ENCODE results near the gene ACOT8.
"Not testable (repeated sequence)": the region's sequence is repeated elsewhere in the genome, so short reads cannot be mapped to it uniquely, and the experiment has no call there.

ACOT8 gene

GRCh38 chr20:45827030-45827652 lies 30.1 kb downstream of the ACOT8 start, which contains the start of gene TNNC2:
TNNC2 (minus strand) TSS chr20:45827312; CDS start chr20:45827248, 64 bp downstream.
- DNase-seq (ENCODE audit: low read depth), result no peak

- peak; percentile 73 for DNase-seq (ENCODE audit: low read depth)
These were observed 30.7 kb downstream of the ACOT8 start for GRCh38 chr20:45826381-45827019.

GRCh38 chr20:45823949-45824835 lies 33.0 kb downstream of the ACOT8 start:
- DNase-seq (ENCODE audit: low read depth), result peak; percentile 46

- no peak for DNase-seq (ENCODE audit: low read depth)
These were observed 34.3 kb downstream of the ACOT8 start for GRCh38 chr20:45822857-45823256.

- DNase-seq (ENCODE audit: low read depth), result no peak
These were observed 35.2 kb downstream of the ACOT8 start for GRCh38 chr20:45821947-45822346.

- DNase-seq (ENCODE audit: low read depth), result no peak
These were observed 37.7 kb downstream of the ACOT8 start for GRCh38 chr20:45819466-45819865.

- DNase-seq (ENCODE audit: low read depth), result no peak
These were observed 39.0 kb downstream of the ACOT8 start for GRCh38 chr20:45818239-45818638.

- peak; percentile 84 for DNase-seq (ENCODE audit: low read depth)
These were observed 39.6 kb downstream of the ACOT8 start for GRCh38 chr20:45817376-45818194.

- no peak for DNase-seq (ENCODE audit: low read depth)
These were observed 40.2 kb downstream of the ACOT8 start for GRCh38 chr20:45816951-45817350.

GRCh38 chr20:45814314-45814713 lies 42.9 kb downstream of the ACOT8 start:
- DNase-seq (ENCODE audit: low read depth), result no peak

- no peak for DNase-seq (ENCODE audit: low read depth)
These were observed 43.7 kb downstream of the ACOT8 start for GRCh38 chr20:45813489-45813888.

GRCh38 chr20:45813006-45813340 lies 44.2 kb downstream of the ACOT8 start:
- no peak for DNase-seq (ENCODE audit: low read depth)

- DNase-seq (ENCODE audit: low read depth), result peak; percentile 100
These were observed 44.8 kb downstream of the ACOT8 start, which contains the start of gene UBE2C for GRCh38 chr20:45812157-45813005. UBE2C (plus strand) TSS chr20:45812644; CDS start chr20:45812696, 52 bp downstream.

GRCh38 chr20:45810191-45810970 lies 46.8 kb downstream of the ACOT8 start:
- DNase-seq (ENCODE audit: low read depth), result no peak

- no peak for DNase-seq (ENCODE audit: low read depth)
These were observed 55.3 kb downstream of the ACOT8 start for GRCh38 chr20:45801851-45802250.

- DNase-seq (ENCODE audit: low read depth), result peak; percentile 34
These were observed 58.1 kb downstream of the ACOT8 start for GRCh38 chr20:45798935-45799642.

- not testable (repeated sequence) for DNase-seq (ENCODE audit: low read depth)
These were observed 59.2 kb downstream of the ACOT8 start for GRCh38 chr20:45797955-45798354.

- not testable (repeated sequence) for DNase-seq (ENCODE audit: low read depth)
These were observed 59.7 kb downstream of the ACOT8 start for GRCh38 chr20:45797510-45797909.

GRCh38 chr20:45796337-45797065 lies 60.7 kb downstream of the ACOT8 start:
- DNase-seq (ENCODE audit: low read depth), result no peak

Data from fibroblast of gingiva (primary cell).